Globus pallidus (tissue), 1 donor: Measurements from ENCODE around the gene HSD17B1.
"Not testable (repeated sequence)": the region's sequence is repeated elsewhere in the genome, so short reads cannot be mapped to it uniquely, and the experiment has no call there.

Source experiments
- DNase-seq: peaks from one replicate; pipeline ENCODE4 v3.0.0-alpha.2; 2015; ENCODE audit warnings: low spot score

Gene HSD17B1

GRCh38 chr17:42547698-42548069 is 5.0 kb upstream of the HSD17B1 start:
- DNase-seq: no peak

- no peak for DNase-seq
Observed at GRCh38 chr17:42548070-42548837, 4.5 kb upstream of the HSD17B1 start.

DNA sequence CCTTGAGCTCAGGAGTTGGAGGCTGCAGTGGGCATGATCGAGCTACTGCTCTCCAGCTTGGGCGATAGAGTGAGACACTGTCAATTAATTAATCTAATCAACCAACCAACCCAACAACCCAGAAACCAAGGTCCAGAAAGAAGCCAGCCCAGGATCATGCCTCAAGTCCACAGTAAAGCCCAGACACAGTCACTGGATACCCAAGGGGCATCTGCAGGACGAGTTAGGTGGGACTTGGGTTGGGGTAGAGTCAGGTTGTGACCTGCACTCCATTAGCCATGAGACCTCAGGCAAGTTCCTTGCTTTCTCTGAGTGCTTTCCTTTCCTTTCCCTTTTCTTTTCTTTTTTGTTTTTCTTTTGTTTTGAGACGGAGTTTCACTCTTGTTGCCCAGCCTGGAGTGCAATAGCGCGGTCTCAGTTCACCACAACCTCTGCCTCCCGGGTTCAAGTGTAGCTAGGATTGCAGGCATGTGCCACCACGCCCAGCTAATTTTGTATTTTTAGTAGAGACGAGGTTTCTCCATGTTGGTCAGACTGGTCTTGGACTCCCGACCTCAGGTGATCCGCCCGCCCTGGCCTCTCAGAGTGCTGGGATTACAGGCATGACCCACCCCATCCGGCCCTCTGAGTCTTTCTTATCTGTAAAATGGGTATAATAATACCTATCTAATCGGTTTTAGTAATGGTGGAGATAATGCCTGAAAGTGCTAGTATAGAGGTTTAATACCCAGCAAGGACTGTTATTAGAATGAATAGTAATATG is 3.5 kb upstream of the HSD17B1 start:
- no peak for DNase-seq

DNA sequence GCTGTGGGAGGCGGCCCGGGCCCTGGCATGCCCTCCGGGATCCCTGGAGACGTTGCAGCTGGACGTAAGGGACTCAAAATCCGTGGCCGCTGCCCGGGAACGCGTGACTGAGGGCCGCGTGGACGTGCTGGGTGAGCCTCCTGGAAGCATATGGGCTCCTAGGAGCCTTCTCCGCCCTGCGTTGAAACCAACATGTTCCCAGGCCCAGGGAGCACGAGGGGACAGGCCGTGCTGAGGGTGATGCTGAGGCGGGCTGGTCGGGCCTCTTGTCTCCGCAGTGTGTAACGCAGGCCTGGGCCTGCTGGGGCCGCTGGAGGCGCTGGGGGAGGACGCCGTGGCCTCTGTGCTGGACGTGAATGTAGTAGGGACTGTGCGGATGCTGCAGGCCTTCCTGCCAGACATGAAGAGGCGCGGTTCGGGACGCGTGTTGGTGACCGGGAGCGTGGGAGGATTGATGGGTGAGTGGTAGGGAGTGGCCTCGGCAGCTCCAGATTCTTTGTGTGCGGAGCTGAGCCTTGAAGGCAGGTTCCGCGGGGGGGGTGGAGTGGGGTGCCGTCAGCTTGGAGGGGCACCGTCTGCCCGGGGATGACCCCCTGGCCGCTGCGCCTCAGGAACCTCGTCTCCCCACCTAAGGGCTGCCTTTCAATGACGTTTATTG is 567 bp downstream of the HSD17B1 start:
- DNase-seq: no peak

- no peak for DNase-seq
Observed at GRCh38 chr17:42553866-42554249, 1.1 kb downstream of the HSD17B1 start.

- peak; percentile 77 for DNase-seq
Observed at GRCh38 chr17:42554250-42555121, 1.8 kb downstream of the HSD17B1 start.

DNA sequence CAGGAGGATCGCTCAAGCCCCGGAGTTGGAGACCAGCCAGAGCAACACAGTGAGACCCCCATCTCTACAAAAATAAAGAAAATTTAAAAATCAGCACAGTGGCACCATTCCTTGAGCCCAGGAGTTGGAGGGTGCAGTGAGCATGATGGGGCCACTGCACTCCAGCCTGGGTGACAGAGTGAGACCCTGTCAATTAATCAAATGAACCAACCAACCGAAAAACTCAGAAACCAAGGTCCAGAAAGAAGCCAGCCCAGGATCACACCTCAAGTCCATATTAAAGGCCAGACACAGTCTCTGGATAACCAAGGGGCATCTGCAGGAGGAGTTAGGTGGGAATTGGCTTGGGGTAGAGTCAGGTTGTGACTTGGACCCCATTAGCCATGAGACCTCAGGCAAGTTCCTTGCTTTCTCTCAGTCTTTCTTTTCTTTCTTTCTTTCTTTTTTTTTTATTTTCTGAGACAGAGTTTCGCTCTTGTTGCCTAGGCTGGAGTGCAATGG is 2.4 kb downstream of the HSD17B1 start:
- DNase-seq: no peak

- not testable (repeated sequence) for DNase-seq
Observed at GRCh38 chr17:42555961-42556617, 3.4 kb downstream of the HSD17B1 start.

GRCh38 chr17:42559075-42559474 is 6.4 kb downstream of the HSD17B1 start:
- DNase-seq: no peak

DNA sequence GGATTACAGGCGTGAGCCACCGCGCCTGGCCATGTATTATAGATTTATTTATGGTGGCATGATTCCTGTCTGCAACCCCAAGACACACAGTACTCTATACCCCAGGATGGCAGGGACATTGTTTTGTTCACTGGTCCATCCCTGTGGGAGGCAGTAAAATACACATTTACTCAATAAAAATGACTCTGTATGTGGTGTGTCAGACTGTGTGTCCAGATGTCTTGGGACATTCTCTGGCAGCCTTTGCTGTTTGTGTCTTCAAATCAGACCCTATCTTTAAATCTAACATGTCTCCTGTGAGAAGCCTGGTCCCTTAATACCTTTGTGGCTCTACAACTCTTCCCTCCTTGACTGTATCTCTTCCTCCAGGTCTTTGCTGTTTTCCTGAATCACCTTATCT is 7.5 kb downstream of the HSD17B1 start:
- DNase-seq: no peak

DNA sequence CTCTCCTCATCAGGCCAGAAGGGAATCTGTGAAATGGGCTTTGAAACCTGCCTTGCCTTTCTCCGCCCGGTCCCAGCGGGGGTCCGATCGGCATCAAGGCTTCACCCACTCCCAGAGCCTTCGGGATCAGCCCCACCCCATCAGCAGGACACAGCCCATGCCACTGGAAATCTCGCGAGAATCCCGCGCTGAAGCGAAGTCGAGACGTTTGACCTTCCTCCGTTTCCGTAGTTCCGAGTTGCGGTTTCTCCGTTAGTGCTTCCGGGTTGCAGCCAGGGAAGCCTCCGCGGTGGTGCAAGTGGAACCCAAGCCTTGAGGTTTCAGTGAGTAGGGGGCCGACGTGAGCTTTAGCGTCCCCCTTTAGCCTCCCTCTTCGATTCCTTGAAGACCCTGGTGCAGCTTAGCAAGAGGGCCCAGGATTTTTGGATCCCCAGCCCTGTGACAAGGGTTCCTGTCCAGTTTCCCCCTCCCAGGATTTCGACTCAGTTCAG is 9.2 kb downstream of the HSD17B1 start, which contains the start of gene COASY:
Gene COASY (plus strand): TSS at position 252 of the 491 bp plus-strand sequence. CDS start 475 bp downstream, outside the sequence.
- peak; percentile 94 for DNase-seq

DNA sequence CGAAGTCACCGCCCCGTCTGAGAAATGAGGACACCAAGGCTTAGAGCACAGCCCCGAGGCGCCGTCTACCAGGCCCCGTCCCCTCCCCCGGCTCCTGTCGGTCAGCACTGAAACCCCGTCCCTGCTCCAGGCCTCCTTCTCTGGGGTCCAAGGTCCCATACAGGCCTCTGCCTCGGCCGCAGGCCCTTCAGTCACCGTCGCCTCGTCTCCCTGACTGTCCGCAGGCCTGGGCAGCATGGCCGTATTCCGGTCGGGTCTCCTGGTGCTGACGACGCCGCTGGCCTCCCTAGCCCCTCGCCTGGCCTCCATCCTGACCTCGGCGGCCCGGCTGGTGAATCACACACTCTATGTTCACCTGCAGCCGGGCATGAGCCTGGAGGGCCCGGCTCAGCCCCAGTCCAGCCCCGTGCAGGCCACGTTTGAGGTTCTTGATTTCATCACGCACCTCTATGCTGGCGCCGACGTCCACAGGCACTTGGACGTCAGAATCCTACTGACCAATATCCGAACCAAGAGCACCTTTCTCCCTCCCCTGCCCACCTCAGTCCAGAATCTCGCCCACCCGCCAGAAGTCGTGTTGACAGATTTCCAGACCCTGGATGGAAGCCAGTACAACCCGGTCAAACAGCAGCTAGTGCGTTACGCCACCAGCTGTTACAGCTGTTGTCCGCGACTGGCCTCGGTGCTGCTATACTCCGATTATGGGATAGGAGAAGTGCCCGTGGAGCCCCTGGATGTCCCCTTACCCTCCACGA is 9.8 kb downstream of the HSD17B1 start:
- no peak for DNase-seq

- no peak for DNase-seq
Observed at GRCh38 chr17:42563143-42563509, 10.4 kb downstream of the HSD17B1 start.

GRCh38 chr17:42563543-42563942 is 10.8 kb downstream of the HSD17B1 start:
- no peak for DNase-seq

GRCh38 chr17:42563950-42564349 is 11.2 kb downstream of the HSD17B1 start:
- DNase-seq: no peak

DNA sequence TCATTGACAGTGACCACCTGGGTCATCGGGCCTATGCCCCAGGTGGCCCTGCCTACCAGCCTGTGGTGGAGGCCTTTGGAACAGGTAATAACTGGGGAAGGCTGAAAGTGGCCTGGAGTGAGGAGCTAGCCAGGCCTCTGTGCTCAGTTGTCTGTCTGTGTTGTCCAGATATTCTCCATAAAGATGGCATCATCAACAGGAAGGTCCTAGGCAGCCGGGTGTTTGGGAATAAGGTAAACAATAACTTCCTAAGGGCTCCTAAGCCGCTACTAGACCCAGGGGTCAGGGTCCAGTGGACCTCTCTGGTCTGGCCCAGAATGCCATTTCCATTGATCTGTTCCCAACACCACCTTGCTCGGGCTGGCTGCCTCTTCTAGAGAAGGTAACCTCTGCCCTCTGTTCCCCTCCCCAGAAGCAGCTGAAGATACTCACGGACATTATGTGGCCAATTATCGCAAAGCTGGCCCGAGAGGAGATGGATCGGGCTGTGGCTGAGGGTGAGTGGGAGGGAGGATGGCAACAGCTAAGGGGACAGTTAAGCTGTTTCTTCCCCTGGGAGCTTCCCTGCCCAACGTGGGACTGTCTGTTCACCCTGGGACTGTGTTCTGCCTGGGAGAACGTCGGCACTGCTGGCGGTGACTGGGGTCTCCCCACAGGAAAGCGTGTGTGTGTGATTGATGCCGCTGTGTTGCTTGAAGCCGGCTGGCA is 12.2 kb downstream of the HSD17B1 start:
- DNase-seq: no peak

DNA sequence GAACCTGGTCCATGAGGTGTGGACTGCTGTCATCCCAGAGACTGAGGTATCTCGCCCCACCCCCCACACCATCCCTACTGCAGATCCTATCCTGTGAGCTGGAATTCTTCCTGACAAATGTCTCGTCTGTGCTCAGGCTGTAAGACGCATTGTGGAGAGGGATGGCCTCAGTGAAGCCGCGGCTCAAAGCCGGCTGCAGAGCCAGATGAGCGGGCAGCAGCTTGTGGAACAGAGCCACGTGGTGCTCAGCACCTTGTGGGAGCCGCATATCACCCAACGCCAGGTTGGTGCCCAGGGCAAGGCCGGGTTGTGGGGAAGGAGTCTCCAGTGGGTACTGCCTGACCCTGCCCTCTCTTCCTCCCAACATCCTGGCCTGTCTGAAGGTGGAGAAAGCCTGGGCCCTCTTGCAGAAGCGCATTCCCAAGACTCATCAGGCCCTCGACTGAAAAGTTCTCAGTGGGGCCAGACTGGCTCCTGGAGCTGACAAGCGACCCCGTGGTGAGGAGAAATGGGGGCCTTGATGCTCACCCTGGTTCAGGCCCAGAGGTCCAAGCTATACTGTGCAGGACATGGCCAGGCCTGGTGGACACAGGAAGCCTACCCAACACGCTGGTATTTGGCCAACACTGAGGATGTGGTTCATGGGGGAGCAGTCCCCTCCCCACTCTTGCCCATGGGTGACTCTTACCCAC is 12.9 kb downstream of the HSD17B1 start:
- no peak for DNase-seq

GRCh38 chr17:42566215-42566882 is 13.6 kb downstream of the HSD17B1 start:
- no peak for DNase-seq
